Measurements from ENCODE around the gene MAP2K2.
A peak's percentile ranks its signal among the peaks of the same experiment; 100 is the strongest.

Gene MAP2K2

GRCh38 chr19:4066682-4067395 lies 57.1 kb downstream of the MAP2K2 start, which contains the start of gene ZBTB7A:
ZBTB7A (minus strand) TSS chr19:4066899; CDS start chr19:4055232, 11,667 bp downstream.
- peak within 1 kb of the TSS; percentile 83 for H3K4me3 ChIP-seq (ENCODE audit: low read depth, low read length)
- no peak for TF ChIP-seq CTCF (IDR thresholded peaks at IDR 0.05; ENCODE audit: low read depth, low read length, missing control alignments)

GRCh38 chr19:4066176-4066606 lies 57.7 kb downstream of the MAP2K2 start:
- TF ChIP-seq CTCF (IDR thresholded peaks at IDR 0.05; ENCODE audit: low read depth, low read length, missing control alignments): no peak
- peak overlapping the region; percentile 83 for H3K4me3 ChIP-seq (ENCODE audit: low read depth, low read length)
- no peak for DNase-seq (ENCODE audit: low read depth)

More at GRCh38 chr19:4066682-4067395, 57.1 kb downstream of the MAP2K2 start, which contains the start of gene ZBTB7A:
- DNase-seq (ENCODE audit: low read depth): no peak

GRCh38 chr19:4065430-4066175 lies 58.3 kb downstream of the MAP2K2 start:
- TF ChIP-seq CTCF (IDR thresholded peaks at IDR 0.05; ENCODE audit: low read depth, low read length, missing control alignments): no peak

GRCh38 chr19:4064496-4065260 lies 59.2 kb downstream of the MAP2K2 start:
- TF ChIP-seq CTCF (IDR thresholded peaks at IDR 0.05; ENCODE audit: low read depth, low read length, missing control alignments): no peak
- no peak for DNase-seq (ENCODE audit: low read depth)
- peak overlapping the region; percentile 84 for H3K4me3 ChIP-seq (ENCODE audit: low read depth, low read length)

More at GRCh38 chr19:4065430-4066175, 58.3 kb downstream of the MAP2K2 start:
- H3K4me3 ChIP-seq (ENCODE audit: low read depth, low read length): peak overlapping the region; percentile 84; the same call in 1 of the 2 replicates
- DNase-seq (ENCODE audit: low read depth): peak; percentile 91

GRCh38 chr19:4064149-4064495 lies 59.8 kb downstream of the MAP2K2 start:
- H3K4me3 ChIP-seq (ENCODE audit: low read depth, low read length): peak overlapping the region; percentile 84
- DNase-seq (ENCODE audit: low read depth): no peak
- TF ChIP-seq CTCF (IDR thresholded peaks at IDR 0.05; ENCODE audit: low read depth, low read length, missing control alignments): no peak

GRCh38 chr19:4063369-4064148 lies 60.4 kb downstream of the MAP2K2 start:
- no peak for TF ChIP-seq CTCF (IDR thresholded peaks at IDR 0.05; ENCODE audit: low read depth, low read length, missing control alignments)
- H3K4me3 ChIP-seq (ENCODE audit: low read depth, low read length): peak overlapping the region; percentile 84
- DNase-seq (ENCODE audit: low read depth): no peak
